ENCODE data around the gene LAPTM4A. TPM values are rescaled to one million over a fixed set of nuclear protein-coding genes. Genes with fewer than 3 reads are reported as not detected.

LAPTM4A gene
- total RNA-seq, 1 donor = 249 TPM

GRCh38 chr2:20001361-20001863 is 50.0 kb downstream of the LAPTM4A start:
- Histone ChIP-seq H4K20me1 (ENCODE audit: insufficient read depth, low read length) (no peaks in the 10 kb centered on the region), H3K9me3 (ENCODE audit: low read depth, low read length) (no peaks in the 10 kb centered on the region)

DNA sequence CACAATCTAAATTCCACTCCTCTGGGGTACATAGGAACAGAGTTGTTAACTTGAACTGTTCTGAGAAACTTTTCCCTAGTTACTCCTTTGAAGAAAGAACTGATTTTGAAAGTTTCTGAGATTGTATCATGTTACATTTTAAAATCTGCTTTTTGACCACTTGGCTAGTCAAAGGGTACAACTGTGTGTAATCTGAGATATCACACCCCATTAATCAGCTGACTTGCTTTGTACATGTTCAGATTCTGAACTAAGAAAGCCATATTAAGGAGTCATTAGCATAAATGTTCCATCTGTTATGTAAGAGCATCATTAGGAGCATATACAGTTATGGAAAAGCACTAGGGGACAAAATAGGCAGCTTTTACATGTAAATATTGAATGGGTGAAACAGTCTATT is 57.7 kb downstream of the LAPTM4A start:
- H3K27me3 ChIP-seq (ENCODE audit: insufficient read depth, low read length) = peaks cover 6% of the 10 kb centered on the region
- peaks cover 6% of the 10 kb centered on the region for H3K79me2 ChIP-seq (ENCODE audit: insufficient read depth, low read length)
- no peaks in the 10 kb centered on the region for H4K20me1 ChIP-seq (ENCODE audit: insufficient read depth, low read length)
- H2AFZ ChIP-seq (ENCODE audit: low read length) = no peak overlapping the region
- no peak overlapping the region for H3K4me3 ChIP-seq (ENCODE audit: insufficient read depth, low read length)
- no peaks in the 10 kb centered on the region for H3K36me3 ChIP-seq (ENCODE audit: insufficient read depth, low read length)
- no peak overlapping the region for H3K4me2 ChIP-seq (ENCODE audit: insufficient read depth, low read length)
- no peaks in the 10 kb centered on the region for H3K9me3 ChIP-seq (ENCODE audit: low read depth, low read length)
- TF ChIP-seq, protein P1, sequence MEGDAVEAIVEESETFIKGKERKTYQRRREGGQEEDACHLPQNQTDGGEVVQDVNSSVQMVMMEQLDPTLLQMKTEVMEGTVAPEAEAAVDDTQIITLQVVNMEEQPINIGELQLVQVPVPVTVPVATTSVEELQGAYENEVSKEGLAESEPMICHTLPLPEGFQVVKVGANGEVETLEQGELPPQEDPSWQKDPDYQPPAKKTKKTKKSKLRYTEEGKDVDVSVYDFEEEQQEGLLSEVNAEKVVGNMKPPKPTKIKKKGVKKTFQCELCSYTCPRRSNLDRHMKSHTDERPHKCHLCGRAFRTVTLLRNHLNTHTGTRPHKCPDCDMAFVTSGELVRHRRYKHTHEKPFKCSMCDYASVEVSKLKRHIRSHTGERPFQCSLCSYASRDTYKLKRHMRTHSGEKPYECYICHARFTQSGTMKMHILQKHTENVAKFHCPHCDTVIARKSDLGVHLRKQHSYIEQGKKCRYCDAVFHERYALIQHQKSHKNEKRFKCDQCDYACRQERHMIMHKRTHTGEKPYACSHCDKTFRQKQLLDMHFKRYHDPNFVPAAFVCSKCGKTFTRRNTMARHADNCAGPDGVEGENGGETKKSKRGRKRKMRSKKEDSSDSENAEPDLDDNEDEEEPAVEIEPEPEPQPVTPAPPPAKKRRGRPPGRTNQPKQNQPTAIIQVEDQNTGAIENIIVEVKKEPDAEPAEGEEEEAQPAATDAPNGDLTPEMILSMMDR (IDR thresholded peaks at IDR 0.05; ENCODE audit: extremely low read depth, low read depth, low read length) = no peak
- no peak overlapping the region for H3K27ac ChIP-seq (ENCODE audit: low read depth, low read length)
- peaks cover 16% of the 10 kb centered on the region for H3K4me1 ChIP-seq (ENCODE audit: insufficient read depth, low read length)
- no peak for DNase-seq (ENCODE audit: insufficient read length, low spot score, missing footprints)

More at GRCh38 chr2:20001361-20001863, 50.0 kb downstream of the LAPTM4A start:
- no peak overlapping the region for H2AFZ ChIP-seq (ENCODE audit: low read length)
- H3K27me3 ChIP-seq (ENCODE audit: insufficient read depth, low read length) = peaks cover 5% of the 10 kb centered on the region
- no peak overlapping the region for H3K4me2 ChIP-seq (ENCODE audit: insufficient read depth, low read length)
- no peaks in the 10 kb centered on the region for H3K79me2 ChIP-seq (ENCODE audit: insufficient read depth, low read length)
- no peak overlapping the region for H3K27ac ChIP-seq (ENCODE audit: low read depth, low read length)
- no peak overlapping the region for H3K4me3 ChIP-seq (ENCODE audit: insufficient read depth, low read length)
- no peaks in the 10 kb centered on the region for H3K4me1 ChIP-seq (ENCODE audit: insufficient read depth, low read length)
- no peaks in the 10 kb centered on the region for H3K36me3 ChIP-seq (ENCODE audit: insufficient read depth, low read length)
- DNase-seq (ENCODE audit: insufficient read length, low spot score, missing footprints) = no peak
- TF ChIP-seq, protein P1 (IDR thresholded peaks at IDR 0.05; ENCODE audit: extremely low read depth, low read depth, low read length) = no peak

- H3K36me3 ChIP-seq (ENCODE audit: insufficient read depth, low read length) = no peaks in the 10 kb centered on the region
- H3K4me2 ChIP-seq (ENCODE audit: insufficient read depth, low read length) = no peak overlapping the region
Measured at GRCh38 chr2:19991895-19992294, 59.5 kb downstream of the LAPTM4A start.

DNA sequence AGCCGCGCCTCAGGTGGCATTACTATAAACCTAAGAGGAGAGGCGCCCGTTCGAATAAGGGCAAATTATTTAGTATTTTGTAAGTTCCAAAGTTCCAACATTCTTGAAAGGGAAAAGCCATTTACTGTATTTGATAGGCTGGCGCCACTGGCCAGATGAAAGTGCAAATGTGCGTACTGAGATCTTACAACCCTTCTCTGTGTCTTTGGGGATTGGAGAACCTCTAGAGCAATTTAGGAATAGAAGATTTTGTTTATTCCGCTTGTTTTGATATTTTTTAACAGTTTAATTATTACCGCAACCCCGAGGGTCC is 61.1 kb downstream of the LAPTM4A start:
- no peaks in the 10 kb centered on the region for H3K36me3 ChIP-seq (ENCODE audit: insufficient read depth, low read length)
- no peaks in the 10 kb centered on the region for H4K20me1 ChIP-seq (ENCODE audit: insufficient read depth, low read length)
- peaks cover 19% of the 10 kb centered on the region for H3K79me2 ChIP-seq (ENCODE audit: insufficient read depth, low read length)
- H3K4me2 ChIP-seq (ENCODE audit: insufficient read depth, low read length) = peak overlapping the region; percentile 99
- TF ChIP-seq, protein P1 (IDR thresholded peaks at IDR 0.05; ENCODE audit: extremely low read depth, low read depth, low read length) = no peak
- peaks cover 6% of the 10 kb centered on the region for H3K27me3 ChIP-seq (ENCODE audit: insufficient read depth, low read length)
- H3K27ac ChIP-seq (ENCODE audit: low read depth, low read length) = no peak overlapping the region
- no peaks in the 10 kb centered on the region for H3K9me3 ChIP-seq (ENCODE audit: low read depth, low read length)
- no peak for DNase-seq (ENCODE audit: insufficient read length, low spot score, missing footprints)
- H3K4me1 ChIP-seq (ENCODE audit: insufficient read depth, low read length) = peaks cover 17% of the 10 kb centered on the region
- H2AFZ ChIP-seq (ENCODE audit: low read length) = peak overlapping the region; percentile 100
- H3K4me3 ChIP-seq (ENCODE audit: insufficient read depth, low read length) = peak overlapping the region; percentile 81

More at GRCh38 chr2:19991895-19992294, 59.5 kb downstream of the LAPTM4A start:
- Histone ChIP-seq H3K27ac (ENCODE audit: low read depth, low read length) (no peak overlapping the region), H3K27me3 (ENCODE audit: insufficient read depth, low read length) (peaks cover 6% of the 10 kb centered on the region), H3K9me3 (ENCODE audit: low read depth, low read length) (no peaks in the 10 kb centered on the region), H3K4me3 (ENCODE audit: insufficient read depth, low read length) (no peak overlapping the region), H3K4me1 (ENCODE audit: insufficient read depth, low read length) (peaks cover 17% of the 10 kb centered on the region), H3K79me2 (ENCODE audit: insufficient read depth, low read length) (peaks cover 19% of the 10 kb centered on the region), H2AFZ (ENCODE audit: low read length) (no peak overlapping the region), H4K20me1 (ENCODE audit: insufficient read depth, low read length) (no peaks in the 10 kb centered on the region)
- no peak for DNase-seq (ENCODE audit: insufficient read length, low spot score, missing footprints)
- TF ChIP-seq, protein P1 (IDR thresholded peaks at IDR 0.05; ENCODE audit: extremely low read depth, low read depth, low read length) = no peak
